Aortic smooth muscle cell (primary cell): ENCODE measurements around the gene C15orf61. TPM values are rescaled to one million over a fixed set of nuclear protein-coding genes. Genes with fewer than 3 reads are reported as not detected.

ENCODE experiments used
- total RNA-seq: library from RNA; depleted of rRNA; stranded (reverse); fragments of >200 nt; gene quantifications from 2 replicates; pipeline ENCODE4 v1.2.3, GENCODE V29; 2014

The C15orf61 gene
- 2.3 and 2.6 TPM in 2 replicates for total RNA-seq

GRCh38 chr15:67521029-67521782, at the start of gene C15orf61:
Gene C15orf61 (plus strand): TSS chr15:67521131. CDS start chr15:67521249, 118 bp downstream.

GRCh38 chr15:67542420-67543347, 21.8 kb downstream of the C15orf61 start, which contains the start of gene MAP2K5:
Gene MAP2K5 (plus strand): TSS chr15:67542703. CDS start chr15:67543336, 633 bp downstream.

Other genes with a start within 250 kb of the C15orf61 start
- 3.6 and 6.9 TPM in 2 replicates for gene MAP2K5, start 21.6 kb downstream of the C15orf61 start, total RNA-seq